TTC549 (cell line): ENCODE data around the gene PDE11A.

Source experiments
- FAIRE-seq: peaks from 2 replicates; lab custom pipeline; 2012; peaks lifted over from hg19 to GRCh38; lab: Jason Lieb, UNC

The PDE11A gene

DNA sequence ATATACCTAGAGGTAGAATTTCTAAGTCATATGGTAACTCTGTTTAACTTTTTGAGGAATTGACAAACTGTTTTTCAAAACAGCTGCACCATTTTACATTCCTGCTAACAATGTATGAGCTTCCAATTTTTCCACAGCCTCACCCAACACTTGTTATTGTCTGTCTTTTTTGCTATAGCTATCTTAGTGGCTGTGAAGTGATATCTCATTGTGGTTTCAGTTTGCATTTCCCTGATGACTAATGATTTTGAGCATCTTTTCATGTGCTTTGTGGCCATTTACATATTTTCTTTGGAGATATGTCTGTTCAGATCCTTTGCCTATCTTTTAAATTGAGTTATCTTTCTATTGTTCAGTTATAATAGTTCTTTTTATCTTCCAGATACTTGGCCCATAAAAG is 406.2 kb downstream of the PDE11A start:
- FAIRE-seq = peak; percentile 66

GRCh38 chr2:177665948-177666347 is 406.6 kb downstream of the PDE11A start:
- FAIRE-seq = peak; percentile 66

DNA sequence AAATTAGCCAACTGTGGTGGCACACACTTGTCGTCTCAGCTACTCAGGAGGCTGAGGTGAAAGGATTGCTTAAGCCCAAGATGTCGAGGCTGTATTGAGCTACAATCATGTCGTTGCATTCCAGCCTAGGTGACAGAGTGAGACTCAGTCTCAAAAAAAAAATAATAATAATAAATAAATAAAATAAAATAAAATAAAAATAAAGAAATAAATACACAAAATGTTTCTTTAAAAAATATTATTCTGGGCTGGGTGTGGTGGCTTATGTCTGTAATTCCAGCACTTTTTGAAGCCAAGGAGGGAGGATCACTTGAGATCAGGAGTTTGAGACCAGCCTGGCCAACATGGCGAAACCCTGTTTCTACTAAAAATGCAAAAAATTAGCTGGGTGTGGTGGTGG is 407.2 kb downstream of the PDE11A start:
- no peak for FAIRE-seq

DNA sequence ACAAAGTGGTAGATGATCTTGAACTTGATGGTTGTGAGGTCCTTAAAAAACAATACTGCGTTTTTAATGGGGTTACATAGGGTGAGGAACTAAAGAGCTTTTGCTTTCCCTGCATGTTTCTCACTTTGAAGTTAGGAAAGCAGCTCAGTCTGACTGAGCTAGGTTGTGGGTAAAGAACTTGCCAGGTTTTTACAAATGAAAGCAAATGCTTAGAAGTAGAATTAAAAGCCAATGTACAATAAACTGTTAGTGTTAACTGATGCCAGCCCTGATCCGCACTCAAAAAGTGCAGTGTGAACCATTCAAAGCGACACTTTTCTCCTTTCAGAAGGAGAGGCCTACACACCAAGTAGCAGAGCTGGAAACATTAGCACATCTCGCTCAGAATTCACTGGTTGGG is 409.7 kb downstream of the PDE11A start:
- FAIRE-seq = peak; percentile 97

DNA sequence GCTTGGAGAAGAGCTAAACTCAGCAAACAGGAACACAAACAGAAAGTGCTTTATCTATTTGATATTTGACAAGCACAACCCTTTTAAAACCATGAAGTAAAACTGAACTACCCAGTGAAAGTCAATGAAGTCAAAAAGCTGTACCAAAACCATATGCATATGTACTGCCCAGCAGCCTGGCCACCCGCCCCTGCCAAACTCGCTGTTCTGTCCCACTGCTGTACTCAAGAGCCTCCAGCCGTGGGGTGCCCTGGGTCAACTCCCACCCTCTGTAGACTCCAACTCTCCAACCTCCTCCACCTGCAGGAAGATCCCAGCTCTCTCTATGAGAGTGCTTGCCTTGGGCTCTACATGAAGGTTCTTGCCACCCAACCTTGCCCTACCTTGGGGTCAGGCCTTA is 411.8 kb downstream of the PDE11A start:
- FAIRE-seq = no peak

- no peak for FAIRE-seq
Measured at GRCh38 chr2:177658309-177658708, 414.3 kb downstream of the PDE11A start.

GRCh38 chr2:177651833-177652232 is 420.7 kb downstream of the PDE11A start:
- peak; percentile 82 for FAIRE-seq

- peak; percentile 61 for FAIRE-seq
Measured at GRCh38 chr2:177649568-177650518, 422.7 kb downstream of the PDE11A start.

- FAIRE-seq = no peak
Measured at GRCh38 chr2:177646791-177647190, 425.8 kb downstream of the PDE11A start.

GRCh38 chr2:177646241-177646640 is 426.3 kb downstream of the PDE11A start:
- FAIRE-seq = no peak

DNA sequence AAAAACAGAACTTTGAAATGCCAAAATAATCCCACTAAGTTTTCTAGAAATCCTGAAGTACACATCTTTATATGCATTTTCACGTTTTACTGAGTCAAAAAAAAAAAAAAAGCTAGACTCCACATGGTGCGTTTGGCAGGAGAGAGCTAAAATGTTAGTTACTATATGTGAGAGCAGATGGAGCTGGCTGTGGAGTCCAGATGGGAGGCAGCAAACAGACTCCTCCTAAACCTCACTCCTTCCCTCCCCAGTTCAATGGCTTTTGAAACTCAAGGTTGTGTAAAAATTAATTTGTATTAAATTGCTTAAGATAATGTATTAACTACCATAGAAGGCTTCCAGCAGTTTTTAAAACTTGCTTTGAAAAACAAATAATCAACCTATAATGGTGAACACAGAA is 431.2 kb downstream of the PDE11A start:
- no peak for FAIRE-seq

- no peak for FAIRE-seq
Measured at GRCh38 chr2:177640423-177640822, 432.2 kb downstream of the PDE11A start.

DNA sequence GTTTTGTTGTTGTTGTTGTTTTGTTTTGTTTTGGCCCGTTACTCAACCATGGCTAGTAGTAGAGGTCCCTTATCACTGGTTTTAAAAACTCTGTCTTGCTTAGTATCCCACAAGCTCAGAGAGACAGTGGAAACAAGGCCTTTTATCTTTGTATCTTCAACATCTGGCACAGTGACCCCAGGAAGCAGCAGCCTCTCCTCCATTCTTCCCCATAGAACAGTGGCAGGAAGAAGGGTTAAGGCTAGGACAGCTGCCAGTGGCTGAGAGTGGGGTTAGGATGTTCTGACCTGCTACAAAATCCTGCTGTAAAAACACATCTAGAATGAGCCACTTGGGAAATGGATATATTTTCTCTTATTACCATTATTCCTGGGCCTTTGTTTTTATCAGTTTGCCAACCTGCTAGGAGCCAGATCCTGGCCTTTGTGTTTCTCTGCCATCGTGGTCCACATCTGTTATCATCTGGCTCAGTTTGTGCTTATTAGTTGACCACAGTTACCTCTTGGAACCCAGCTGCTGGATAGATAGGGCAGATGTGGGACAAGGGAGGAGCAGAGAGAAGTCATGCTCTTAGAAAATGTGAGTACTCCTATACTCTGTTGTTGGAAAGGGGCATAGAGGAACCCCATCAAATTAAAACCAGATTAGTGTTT is 433.2 kb downstream of the PDE11A start:
- no peak for FAIRE-seq

GRCh38 chr2:177638507-177638906 is 434.1 kb downstream of the PDE11A start:
- FAIRE-seq = peak; percentile 72

DNA sequence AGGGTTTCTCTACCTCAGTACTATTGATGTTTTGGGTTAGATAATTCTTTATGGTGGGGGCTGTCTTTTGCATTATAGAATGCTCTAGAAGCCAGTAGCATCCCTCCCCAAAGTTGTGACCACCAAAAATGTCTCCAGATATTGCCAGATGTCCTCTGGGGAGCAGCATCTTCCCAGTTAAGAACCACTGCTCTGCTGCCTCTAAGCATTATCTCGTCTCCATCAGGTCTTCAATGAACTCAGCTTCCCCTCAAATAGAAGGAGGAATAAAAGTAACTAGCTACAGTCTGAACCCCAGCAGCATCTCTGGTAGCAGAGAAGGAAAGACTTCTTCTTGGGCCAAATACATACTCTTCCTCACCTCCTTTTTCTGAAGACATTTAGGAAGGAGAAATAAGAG is 435.9 kb downstream of the PDE11A start:
- FAIRE-seq = no peak

DNA sequence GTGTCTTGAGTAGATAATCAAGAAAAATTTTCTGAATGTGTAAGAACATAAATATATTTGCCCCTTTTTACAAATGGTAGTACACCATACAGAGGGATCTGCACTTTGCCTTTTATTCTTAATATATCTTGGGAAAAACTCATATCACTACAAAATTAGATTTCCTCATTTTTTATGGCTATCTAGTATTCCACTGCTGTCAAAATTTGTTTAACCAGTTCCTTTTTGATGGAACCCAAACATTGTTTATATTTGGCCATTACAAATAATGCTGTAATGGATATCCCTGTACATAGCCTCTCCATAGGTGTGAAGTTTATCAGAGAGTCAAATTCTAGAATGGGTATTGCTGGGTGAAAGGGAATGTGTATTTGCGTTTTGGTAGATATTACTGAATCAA is 436.9 kb downstream of the PDE11A start:
- FAIRE-seq = peak; percentile 31

- no peak for FAIRE-seq
Measured at GRCh38 chr2:177633910-177634294, 438.7 kb downstream of the PDE11A start.

DNA sequence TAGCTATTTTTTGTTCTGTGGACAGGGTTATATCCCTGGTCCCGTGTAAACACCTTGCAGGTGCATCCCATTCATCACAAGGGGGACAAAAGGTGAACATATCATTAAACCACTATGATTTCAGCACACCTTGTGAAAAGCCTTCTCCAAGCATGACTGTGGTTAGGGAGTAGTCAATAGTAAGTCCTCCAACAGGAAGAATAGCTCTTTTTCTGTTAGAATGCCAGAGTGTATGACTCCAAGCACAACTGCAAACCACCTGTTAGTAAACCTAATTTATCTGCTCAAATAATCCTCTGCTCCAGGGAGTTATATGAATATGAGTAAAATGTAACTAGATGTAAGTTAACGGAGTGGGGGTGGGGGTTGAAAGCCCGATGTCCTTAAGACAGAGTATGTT is 439.5 kb downstream of the PDE11A start:
- no peak for FAIRE-seq

- FAIRE-seq = no peak
Measured at GRCh38 chr2:177631680-177632079, 440.9 kb downstream of the PDE11A start.

- FAIRE-seq = no peak
Measured at GRCh38 chr2:177629357-177630024, 443.1 kb downstream of the PDE11A start.

GRCh38 chr2:177628831-177629230 is 443.7 kb downstream of the PDE11A start:
- no peak for FAIRE-seq

DNA sequence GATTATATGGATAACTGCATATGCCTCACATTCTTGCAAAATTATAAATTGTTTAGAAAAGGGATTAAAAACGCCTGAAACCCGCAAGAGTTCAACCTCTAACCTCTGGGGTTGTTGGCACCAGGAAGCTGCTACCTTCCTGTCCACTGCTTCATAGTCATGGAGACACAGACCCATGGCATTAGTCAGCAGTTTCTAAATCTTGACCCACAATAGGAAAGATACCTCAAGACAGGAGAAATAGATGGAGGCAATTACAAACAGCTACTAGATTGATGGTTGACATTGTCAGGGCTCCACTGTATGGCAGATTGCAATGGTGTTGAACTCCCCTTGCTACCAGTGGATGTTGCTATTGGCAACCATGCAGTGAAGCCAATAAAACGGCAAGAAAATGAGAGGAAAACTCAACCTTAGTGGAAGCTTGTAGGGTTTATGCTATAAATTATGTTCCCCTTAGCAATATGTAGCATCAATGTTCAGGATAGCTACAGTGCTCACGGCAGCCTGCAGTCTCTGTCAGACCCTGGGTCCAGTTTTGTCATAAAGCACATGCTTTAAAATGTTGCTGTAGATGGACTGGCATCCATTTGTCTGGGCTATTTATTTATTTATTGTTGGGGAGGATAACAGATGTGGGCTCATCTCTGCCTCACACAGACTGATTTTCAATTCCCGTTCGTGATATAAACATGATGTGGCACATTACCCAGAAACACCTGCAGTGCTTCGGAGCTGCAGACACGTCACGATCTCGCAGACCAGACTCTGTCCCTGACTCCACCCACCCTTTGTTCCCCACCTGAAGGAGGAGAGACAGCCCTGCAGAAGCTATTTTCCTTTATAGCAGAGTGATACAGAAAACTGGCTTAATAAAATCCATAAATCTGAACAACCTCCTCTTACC is 446.6 kb downstream of the PDE11A start:
- FAIRE-seq = no peak
